ENCODE measurements around the gene TUBB4B. TPM values are rescaled to one million over a fixed set of nuclear protein-coding genes. Genes with fewer than 3 reads are reported as not detected.

TUBB4B gene
- total RNA-seq, 1 donor from 2014 or later = 725 TPM

DNA sequence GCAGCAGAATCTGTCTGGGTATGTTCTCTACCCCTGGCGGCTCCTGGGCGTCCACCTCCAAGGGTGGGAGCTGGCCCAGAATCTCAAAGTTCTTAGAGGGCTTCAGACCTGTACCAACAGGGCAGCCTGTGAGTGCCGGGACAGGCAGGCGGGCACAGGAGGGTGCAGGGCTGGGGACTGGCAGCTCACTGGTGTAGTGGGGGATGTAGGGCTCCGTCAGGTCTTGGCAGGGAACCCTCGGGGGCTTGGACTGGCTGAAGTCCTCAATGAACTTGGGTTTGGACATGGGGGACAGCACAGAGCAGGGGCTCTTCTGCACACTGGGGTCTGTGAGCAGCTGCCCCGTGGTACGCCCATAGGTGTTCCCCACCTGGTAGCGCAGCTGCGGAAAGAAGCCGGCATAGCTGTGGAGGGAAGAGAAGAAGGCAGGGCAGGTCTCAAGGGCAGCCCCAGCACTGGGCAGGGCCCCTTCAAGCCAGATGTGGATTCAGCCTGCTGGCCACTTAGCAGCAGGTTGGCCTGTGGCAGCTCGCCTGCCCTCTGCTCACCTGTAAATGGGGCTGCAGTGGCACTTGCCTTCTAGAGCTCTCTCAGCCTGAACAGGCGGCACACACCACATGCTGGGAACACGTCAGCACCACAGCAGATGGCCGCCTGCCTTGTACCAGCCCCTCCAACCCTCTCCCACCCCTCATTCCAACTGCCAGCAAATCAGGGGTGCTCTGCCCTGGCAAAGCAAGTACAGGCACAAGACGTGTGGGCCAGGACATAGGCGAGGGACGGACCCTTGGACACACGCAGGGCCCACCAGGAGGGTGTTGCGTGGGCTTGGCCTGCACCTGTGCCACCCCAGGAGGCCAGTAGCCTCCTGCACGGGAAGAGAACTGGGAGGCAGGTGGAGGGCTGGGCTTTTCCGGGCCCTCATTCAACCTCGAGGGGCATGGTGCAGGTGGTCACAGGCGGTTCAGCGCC lies 4.6 kb downstream of the TUBB4B start:
- TF ChIP-seq, protein P1, sequence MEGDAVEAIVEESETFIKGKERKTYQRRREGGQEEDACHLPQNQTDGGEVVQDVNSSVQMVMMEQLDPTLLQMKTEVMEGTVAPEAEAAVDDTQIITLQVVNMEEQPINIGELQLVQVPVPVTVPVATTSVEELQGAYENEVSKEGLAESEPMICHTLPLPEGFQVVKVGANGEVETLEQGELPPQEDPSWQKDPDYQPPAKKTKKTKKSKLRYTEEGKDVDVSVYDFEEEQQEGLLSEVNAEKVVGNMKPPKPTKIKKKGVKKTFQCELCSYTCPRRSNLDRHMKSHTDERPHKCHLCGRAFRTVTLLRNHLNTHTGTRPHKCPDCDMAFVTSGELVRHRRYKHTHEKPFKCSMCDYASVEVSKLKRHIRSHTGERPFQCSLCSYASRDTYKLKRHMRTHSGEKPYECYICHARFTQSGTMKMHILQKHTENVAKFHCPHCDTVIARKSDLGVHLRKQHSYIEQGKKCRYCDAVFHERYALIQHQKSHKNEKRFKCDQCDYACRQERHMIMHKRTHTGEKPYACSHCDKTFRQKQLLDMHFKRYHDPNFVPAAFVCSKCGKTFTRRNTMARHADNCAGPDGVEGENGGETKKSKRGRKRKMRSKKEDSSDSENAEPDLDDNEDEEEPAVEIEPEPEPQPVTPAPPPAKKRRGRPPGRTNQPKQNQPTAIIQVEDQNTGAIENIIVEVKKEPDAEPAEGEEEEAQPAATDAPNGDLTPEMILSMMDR (conservative IDR thresholded peaks at IDR 0.05; ENCODE audit: low read depth, low read length) = no peak
- no peak overlapping the region for H3K4me3 ChIP-seq (ENCODE audit: low read depth, low read length)
- DNase-seq (ENCODE audit: low read depth) = no peak

DNA sequence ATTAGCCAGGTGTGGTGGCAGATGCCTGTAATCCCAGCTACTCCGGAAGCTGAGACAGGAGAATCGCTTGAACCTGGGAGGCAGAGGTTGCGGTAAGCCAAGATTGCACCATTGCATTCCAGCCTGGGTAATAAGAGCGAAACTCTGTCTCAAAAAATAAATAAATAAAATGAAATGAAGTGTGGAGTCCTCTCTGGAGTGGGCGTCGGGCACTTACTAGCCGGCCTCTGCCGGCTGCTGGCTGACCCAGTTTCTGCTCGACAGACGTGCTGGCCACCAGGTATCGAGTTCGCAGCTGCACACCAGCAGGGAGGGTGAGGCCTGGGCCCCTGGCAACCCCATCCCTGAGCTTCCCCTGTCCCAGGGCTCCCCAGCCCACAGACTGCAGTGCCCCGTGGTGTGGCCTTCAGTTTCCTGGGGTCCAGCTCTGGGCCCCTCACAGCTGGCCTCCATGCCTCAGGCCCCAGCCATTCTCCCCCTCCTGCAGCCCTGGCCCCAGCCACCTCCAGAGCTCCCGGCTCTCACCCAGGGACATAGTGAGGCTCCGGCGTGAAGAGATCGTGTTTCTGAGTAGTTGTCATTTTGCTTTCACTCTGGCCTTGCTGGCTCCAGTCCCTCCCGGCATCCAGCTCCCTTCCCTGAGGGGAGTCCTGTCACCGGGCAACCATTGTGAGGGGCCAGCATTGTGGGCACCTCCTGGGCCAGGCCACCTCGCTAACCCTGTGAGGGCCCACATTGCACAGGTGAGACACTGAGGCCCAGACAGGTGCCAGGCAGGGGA lies 6.2 kb downstream of the TUBB4B start:
- no peak for DNase-seq (ENCODE audit: low read depth)
- TF ChIP-seq, protein P1 (conservative IDR thresholded peaks at IDR 0.05; ENCODE audit: low read depth, low read length) = no peak
- no peak overlapping the region for H3K4me3 ChIP-seq (ENCODE audit: low read depth, low read length)

DNA sequence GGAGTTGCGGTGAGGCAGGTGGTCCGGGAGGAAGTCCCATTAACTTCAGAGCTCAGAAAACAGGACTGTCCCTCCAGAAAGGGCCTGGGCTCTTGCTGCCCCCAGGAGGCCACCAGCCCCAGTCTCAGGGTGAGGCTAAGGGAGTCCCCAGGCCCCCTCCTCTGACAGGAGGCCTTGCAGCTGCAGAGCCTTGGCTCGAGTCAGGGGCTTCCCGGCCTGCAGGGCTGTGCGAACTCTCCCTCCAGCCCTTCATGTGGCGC lies 6.8 kb downstream of the TUBB4B start:
- TF ChIP-seq, protein P1 (conservative IDR thresholded peaks at IDR 0.05; ENCODE audit: low read depth, low read length) = no peak
- H3K4me3 ChIP-seq (ENCODE audit: low read depth, low read length) = no peak overlapping the region
- DNase-seq (ENCODE audit: low read depth) = no peak

DNA sequence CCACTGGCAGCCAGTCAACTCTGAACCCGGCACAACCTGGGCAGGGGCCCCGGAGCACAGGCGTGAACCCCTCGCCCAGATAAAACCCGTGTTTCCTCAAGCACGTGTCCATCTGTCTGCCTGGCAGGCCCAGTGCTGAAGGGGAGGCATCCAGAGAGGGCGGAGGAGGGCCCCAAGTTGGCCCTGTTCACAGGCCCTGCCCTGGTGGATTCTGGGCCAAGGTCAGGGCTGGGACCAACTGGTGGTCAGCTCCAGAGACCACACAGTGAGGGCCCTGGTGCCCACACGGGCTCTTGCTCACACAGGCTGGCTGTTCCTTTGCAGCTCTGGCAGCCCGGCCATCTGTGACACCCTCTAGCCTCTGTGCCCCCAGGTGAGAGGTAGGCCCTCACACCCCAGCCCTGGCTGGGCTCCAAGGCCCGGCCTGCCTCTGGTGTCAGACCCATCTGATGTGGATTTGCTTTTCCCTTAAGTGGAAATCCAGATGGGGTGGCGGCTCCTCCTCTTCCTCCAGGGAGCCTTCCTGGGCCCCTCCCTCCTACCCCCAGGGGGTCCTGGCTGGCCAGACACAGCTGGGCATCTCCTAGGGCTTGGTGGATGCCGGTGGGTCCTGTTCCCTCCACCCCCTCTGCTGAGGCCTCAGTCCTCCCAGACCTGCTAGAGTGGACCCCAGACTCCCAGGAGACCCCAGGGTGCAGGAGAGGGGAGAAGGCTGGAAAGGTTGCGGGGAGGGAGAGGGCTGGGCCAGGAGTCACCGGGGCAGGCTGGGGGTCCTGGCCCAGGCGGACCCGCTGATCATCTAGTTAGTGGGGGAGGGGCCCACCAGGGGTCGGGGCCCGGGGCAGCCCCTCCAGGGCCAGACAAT lies 9.5 kb downstream of the TUBB4B start:
- TF ChIP-seq, protein P1 (conservative IDR thresholded peaks at IDR 0.05; ENCODE audit: low read depth, low read length) = no peak
- H3K4me3 ChIP-seq (ENCODE audit: low read depth, low read length) = no peak overlapping the region
- DNase-seq (ENCODE audit: low read depth) = no peak

DNA sequence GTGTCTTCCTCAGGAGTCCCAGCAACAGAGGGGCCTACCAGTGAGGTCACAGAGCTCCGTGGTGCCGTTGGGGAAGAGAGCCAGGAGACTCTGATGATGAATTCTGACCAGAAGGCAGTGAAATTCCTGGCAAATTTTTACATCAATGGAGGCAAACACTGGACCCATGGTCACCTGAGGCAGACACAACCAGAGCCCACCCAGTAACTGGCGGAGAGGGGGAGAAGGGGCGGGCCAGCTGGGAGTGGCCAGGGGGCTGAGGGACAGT lies 10.0 kb downstream of the TUBB4B start, which contains the start of gene STPG3:
TSS of gene STPG3 (plus strand) at position 93 of the 268 bp plus-strand sequence. CDS start at position 94, 1 bp downstream.
- H3K4me3 ChIP-seq (ENCODE audit: low read depth, low read length) = no peak within 1 kb of the TSS
- TF ChIP-seq, protein P1 (conservative IDR thresholded peaks at IDR 0.05; ENCODE audit: low read depth, low read length) = no peak
- DNase-seq (ENCODE audit: low read depth) = no peak

DNA sequence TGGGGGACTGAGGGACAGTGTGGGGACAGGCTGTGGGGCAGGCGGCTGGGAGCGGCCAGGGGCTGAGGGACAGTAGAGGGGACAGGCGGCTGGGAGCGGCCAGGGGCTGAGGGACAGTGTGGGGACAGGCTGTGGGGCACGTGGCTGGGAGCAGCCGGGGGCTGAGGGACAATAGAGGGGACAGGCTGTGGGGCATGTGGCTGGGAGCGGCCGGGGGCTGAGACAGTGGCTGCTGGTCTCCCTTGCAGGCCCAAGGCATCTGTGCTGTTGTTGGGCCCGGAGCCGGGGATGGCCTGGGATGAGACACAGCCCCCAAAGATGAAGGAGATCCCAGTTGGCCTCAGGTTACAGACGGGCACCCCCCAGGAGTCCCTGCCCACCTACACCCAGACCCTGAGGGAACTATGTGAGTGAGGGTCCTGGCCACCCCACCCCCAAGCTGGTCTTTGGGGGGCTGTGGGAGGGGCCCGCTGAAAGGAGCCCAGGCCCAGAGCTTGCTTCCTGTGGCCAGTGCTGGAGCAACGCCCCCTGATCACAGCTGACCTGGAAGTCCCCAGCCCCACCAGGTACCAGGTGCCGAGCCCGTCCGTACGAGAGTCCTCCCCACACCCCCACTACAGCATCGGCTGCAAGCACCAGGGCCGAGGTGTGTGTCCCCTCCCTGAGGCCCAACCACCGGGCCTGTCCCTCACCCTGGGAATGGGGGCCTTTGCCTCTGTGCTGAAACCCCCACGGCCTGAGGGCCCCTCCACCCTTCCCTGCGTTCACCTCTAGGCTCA lies 10.6 kb downstream of the TUBB4B start:
- no peak for DNase-seq (ENCODE audit: low read depth)
- TF ChIP-seq, protein P1 (conservative IDR thresholded peaks at IDR 0.05; ENCODE audit: low read depth, low read length) = no peak
- no peak overlapping the region for H3K4me3 ChIP-seq (ENCODE audit: low read depth, low read length)

Measured in epithelial cell of proximal tubule (primary cell).